Esophagus muscularis mucosa (tissue), 4 donors: ENCODE measurements around the gene TNFRSF21. TPM values are rescaled to one million over a fixed set of nuclear protein-coding genes. Genes with fewer than 3 reads are reported as not detected.

Experiments used
- DNase-seq: peaks from one replicate; pipeline ENCODE4 v3.0.0-alpha.2; 2017; ENCODE audit errors: extremely low spot score
- H3K27ac ChIP-seq, 4 donors: fragments of 200-600 bp; sonication (generic); replicated peaks in 1 of 4; 1 replicate in 3 of 4; 2 replicates in 1 of 4; pipeline ENCODE4 v1.5.1; 2016 to 2019; ENCODE audit warnings: mild to moderate bottlenecking in 1 of 4
- H3K27me3 ChIP-seq, 4 donors: fragments of 200-600 bp; sonication (generic); one replicate each; pipeline versions ENCODE4 v1.5.1 to v1.6.0; 2016 to 2019
- H3K36me3 ChIP-seq, 4 donors: fragments of 200-600 bp; sonication (generic); one replicate each; pipeline ENCODE4 v1.5.1; 2016 to 2019
- H3K4me1 ChIP-seq, 4 donors: fragments of 200-600 bp; sonication (generic); one replicate each; pipeline ENCODE4 v1.5.1; 2016 to 2019
- H3K4me3 ChIP-seq, 4 donors: fragments of 200-600 bp; sonication (generic); 1 replicate in 2 of 4; 2 replicates in 2 of 4; pipeline ENCODE4 v1.5.1; 2016 to 2019; ENCODE audit warnings: mild to moderate bottlenecking in 4 of 4, moderate library complexity in 1 of 4
- H3K9me3 ChIP-seq, 4 donors: fragments of 200-600 bp; sonication (generic); 1 replicate in 3 of 4; 2 replicates in 1 of 4; pipeline ENCODE4 v1.5.1; 2016 to 2019
- CTCF ChIP-seq, 3 experiments: fragments of 200-600 bp in 2 of 3; fragments of 450-650 bp in 1 of 3; sonication (generic) in 2 of 3; IDR thresholded peaks; one replicate each; pipeline ENCODE4 v1.5.1; 2017 to 2019; ENCODE audit warnings: antibody characterized with exemption in 3 of 3, mild to moderate bottlenecking in 2 of 3, moderate library complexity in 1 of 3
- EP300 ChIP-seq: sonication (generic); formaldehyde crosslinking; IDR thresholded peaks from one replicate; pipeline ENCODE4 v1.6.1; 2017; ENCODE audit warnings: antibody characterized with exemption
- POLR2A ChIP-seq: fragments of 450-650 bp; IDR thresholded peaks from one replicate; pipeline ENCODE4 v1.6.1; 2017; ENCODE audit warnings: antibody characterized with exemption, moderate library complexity, mild to moderate bottlenecking, low read depth
- POLR2AphosphoS5 ChIP-seq, 2 donors: sonication (generic); formaldehyde crosslinking; IDR thresholded peaks; one replicate each; pipeline ENCODE4 v1.6.1; 2017; ENCODE audit warnings: antibody characterized with exemption in 2 of 2
- WGBS: methylation state at CpG from one replicate; pipeline ENCODE4 v1.1.5; 2018; 5-methylcytosine and 5-hydroxymethylcytosine counted together
- intact Hi-C: fragments of 100-400 bp; cut with DNase I; formaldehyde crosslinking; loops from one replicate; pipeline ENCODE4 v1.15.1; 2023
- total RNA-seq, 4 donors: library from RNA; depleted of rRNA; stranded (reverse); fragments of >200 nt; gene quantifications; one replicate each; pipeline versions ENCODE4 v1.1.0 to v1.2.1, GENCODE V29; 2016

Gene TNFRSF21
- total RNA-seq, 4 donors from 2014 or later: 23.7 to 37.0 (median 30.9) TPM

- intact Hi-C loops: no loop called here
- TF ChIP-seq POLR2A (no peak), CTCF (IDR thresholded peaks at IDR 0.05) (no peak)
- WGBS: 72% methylated on average over 6 of the region's 6 CpGs
Observed at GRCh38 chr6:47302043-47302442, 7.7 kb downstream of the TNFRSF21 start.

GRCh38 chr6:47301441-47301840, 8.3 kb downstream of the TNFRSF21 start:
- Histone ChIP-seq H3K9me3 (no peaks in the 10 kb centered on the region), H3K36me3 (no peaks in the 10 kb centered on the region), H3K27ac (no peak overlapping the region), H3K4me1 (peaks cover 0 to 36% (median 34%) of the 10 kb centered on the region in 4 donors), H3K27me3 (no peaks in the 10 kb centered on the region), H3K4me3 (no peak overlapping the region)
- intact Hi-C loops: no loop called here
- TF ChIP-seq CTCF (IDR thresholded peaks at IDR 0.05): no peak
- DNase-seq: peak; percentile 86
- WGBS: 87% methylated on average over 4 of the region's 4 CpGs

More at GRCh38 chr6:47302043-47302442, 7.7 kb downstream of the TNFRSF21 start:
- Histone ChIP-seq H3K27me3 (no peaks in the 10 kb centered on the region), H3K36me3 (no peaks in the 10 kb centered on the region), H3K27ac (no peak overlapping the region), H3K9me3 (no peaks in the 10 kb centered on the region), H3K4me3 (no peak overlapping the region), H3K4me1 (peaks cover 0 to 42% (median 37%) of the 10 kb centered on the region in 4 donors)
- no peak for DNase-seq

GRCh38 chr6:47300417-47300816, 9.3 kb downstream of the TNFRSF21 start:
- no peak overlapping the region for H3K4me3 ChIP-seq
- TF ChIP-seq POLR2A (no peak), EP300 (no peak), CTCF (IDR thresholded peaks at IDR 0.05) (no peak), POLR2AphosphoS5 (IDR thresholded peaks at IDR 0.05) (no peak)
- H3K4me1 ChIP-seq: peaks cover 4 to 33% (median 25%) of the 10 kb centered on the region in 4 donors
- no peak overlapping the region for H3K27ac ChIP-seq
- DNase-seq: peak; percentile 21
- no peaks in the 10 kb centered on the region for H3K27me3 ChIP-seq
- no peaks in the 10 kb centered on the region for H3K9me3 ChIP-seq
- intact Hi-C loops: no loop called here
- no peaks in the 10 kb centered on the region for H3K36me3 ChIP-seq
- 92% methylated on average over 5 of the region's 5 CpGs for WGBS

GRCh38 chr6:47299965-47300364, 9.7 kb downstream of the TNFRSF21 start:
- Histone ChIP-seq H3K36me3 (no peaks in the 10 kb centered on the region), H3K9me3 (no peaks in the 10 kb centered on the region), H3K27ac (no peak overlapping the region), H3K4me1 (peaks cover 4 to 33% (median 23%) of the 10 kb centered on the region in 4 donors), H3K27me3 (no peaks in the 10 kb centered on the region), H3K4me3 (no peak overlapping the region)
- TF ChIP-seq EP300 (no peak), POLR2A (no peak), CTCF (IDR thresholded peaks at IDR 0.05) (no peak), POLR2AphosphoS5 (IDR thresholded peaks at IDR 0.05) (no peak)
- WGBS: 93% methylated on average over 4 of the region's 4 CpGs
- intact Hi-C loops: no loop called here
- peak; percentile 57 for DNase-seq

GRCh38 chr6:47298475-47298874, 11.2 kb downstream of the TNFRSF21 start:
- intact Hi-C loops: no loop called here
- Histone ChIP-seq H3K4me3 (no peak overlapping the region), H3K4me1 (peaks cover 4 to 20% (median 10%) of the 10 kb centered on the region in 4 donors), H3K27me3 (no peaks in the 10 kb centered on the region), H3K36me3 (no peaks in the 10 kb centered on the region), H3K9me3 (no peaks in the 10 kb centered on the region), H3K27ac (no peak overlapping the region)
- no peak for TF ChIP-seq POLR2AphosphoS5 (IDR thresholded peaks at IDR 0.05)
- no peak for TF ChIP-seq EP300
- TF ChIP-seq POLR2A: no peak
- TF ChIP-seq CTCF (IDR thresholded peaks at IDR 0.05): no peak
- no peak for DNase-seq
